ENCODE data around the gene EMILIN3. TPM values are rescaled to one million over a fixed set of nuclear protein-coding genes. Genes with fewer than 3 reads are reported as not detected.

Gene EMILIN3
- total and polyA plus RNA-seq, 10 donors, result 0.03 to 0.32 (median 0.07) TPM; not detected in 7

DNA sequence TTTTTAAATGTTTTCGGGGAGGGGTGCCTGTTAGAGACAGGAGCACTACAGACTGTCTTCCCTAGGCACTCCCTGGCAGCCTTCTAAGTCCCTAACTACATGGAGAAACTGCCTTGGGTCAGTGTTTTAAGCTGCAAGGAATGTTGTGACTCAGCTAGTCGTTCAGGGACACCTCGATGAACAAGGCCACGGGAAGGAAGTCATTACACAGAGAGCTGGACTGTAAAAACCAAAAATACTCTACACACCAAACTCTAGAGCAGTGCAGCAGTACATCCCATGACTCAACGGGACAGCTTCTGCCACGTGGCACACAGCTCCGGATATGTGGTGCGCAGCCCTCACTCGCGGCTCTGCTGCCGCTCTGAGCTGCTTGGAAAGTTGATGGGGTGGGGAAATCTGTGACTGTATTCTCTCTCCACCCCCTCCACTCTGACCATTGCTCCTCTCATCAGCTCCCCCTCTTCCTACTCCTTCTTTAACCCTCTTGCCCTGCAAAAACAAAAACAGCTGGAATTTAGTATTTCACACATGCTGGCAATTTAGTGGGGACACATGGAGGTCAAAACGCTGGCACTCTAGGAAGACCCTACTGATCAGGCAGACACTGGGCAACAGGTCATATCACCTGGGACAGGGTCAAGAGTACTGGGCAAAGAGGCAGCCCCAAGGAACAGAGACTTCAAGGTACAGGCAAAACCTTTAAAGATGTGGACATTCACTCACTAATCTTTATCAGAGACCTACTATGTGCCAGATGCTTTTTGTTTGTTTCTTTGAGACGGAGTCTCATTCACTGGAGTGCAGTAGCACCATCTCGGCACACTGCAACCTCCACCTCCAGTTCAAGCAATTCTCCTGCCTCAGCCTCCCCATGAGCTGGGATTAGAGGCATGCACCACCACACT is 36.9 kb downstream of the EMILIN3 start:
- TF ChIP-seq POLR2A (IDR thresholded peaks at IDR 0.05), result no peak
- peak; percentile 60 to 82 (median 79) for TF ChIP-seq POLR2AphosphoS5 (IDR thresholded peaks at IDR 0.05)
- peak; percentile 90 for DNase-seq
- H3K36me3 ChIP-seq, result no peaks in the 10 kb centered on the region
- peaks cover 10 to 21% (median 17%) of the 10 kb centered on the region in 6 donors for H3K4me1 ChIP-seq
- H3K27me3 ChIP-seq (replicated peaks in 1 of 7), result no peaks in the 10 kb centered on the region
- H3K4me3 ChIP-seq, result peak overlapping the region in 1 of 8 donors; percentile 20
- intact Hi-C loops (cut with DNase I; ENCODE audit: low total_unique reads), result loop anchor here (10.0 kb wide), 1 partner anchor 95 kb away; no protein-coding TSS in a partner anchor
- H3K27ac ChIP-seq, result peak overlapping the region; percentile 41 to 82 (median 68)
- WGBS, 5 donors, result 15 to 21% (median 20%) methylated on average over 14 of the region's 14 CpGs
- no peaks in the 10 kb centered on the region for H3K9me3 ChIP-seq

DNA sequence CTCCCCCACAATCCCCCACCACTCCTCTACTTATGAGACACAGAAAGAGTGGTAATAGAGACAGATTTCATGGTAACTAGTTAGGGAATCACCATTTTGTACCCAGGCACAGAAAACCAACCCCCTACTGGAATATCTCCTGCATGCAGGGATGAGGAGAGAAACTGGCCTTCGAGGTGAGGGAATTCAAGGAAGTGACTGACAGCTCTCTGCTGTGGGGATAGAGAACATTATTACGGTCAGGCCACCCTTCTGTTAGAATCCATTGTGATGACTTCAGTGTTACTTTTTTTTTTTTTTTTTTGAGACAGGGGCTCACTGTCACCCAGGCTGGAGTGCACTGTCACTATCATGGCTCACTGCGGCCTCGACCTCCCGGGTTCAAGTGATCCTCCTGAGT is 39.4 kb downstream of the EMILIN3 start:
- no peak for DNase-seq
- peaks cover 10 to 21% (median 17%) of the 10 kb centered on the region in 6 donors for H3K4me1 ChIP-seq
- no peaks in the 10 kb centered on the region for H3K27me3 ChIP-seq (replicated peaks in 1 of 7)
- H3K4me3 ChIP-seq, result no peak overlapping the region
- H3K9me3 ChIP-seq, result no peaks in the 10 kb centered on the region
- WGBS, 5 donors, result 86 to 95% (median 88%) methylated on average over 5 of the region's 5 CpGs
- H3K36me3 ChIP-seq, result no peaks in the 10 kb centered on the region
- no peak for TF ChIP-seq POLR2A (IDR thresholded peaks at IDR 0.05)
- TF ChIP-seq, protein P1, sequence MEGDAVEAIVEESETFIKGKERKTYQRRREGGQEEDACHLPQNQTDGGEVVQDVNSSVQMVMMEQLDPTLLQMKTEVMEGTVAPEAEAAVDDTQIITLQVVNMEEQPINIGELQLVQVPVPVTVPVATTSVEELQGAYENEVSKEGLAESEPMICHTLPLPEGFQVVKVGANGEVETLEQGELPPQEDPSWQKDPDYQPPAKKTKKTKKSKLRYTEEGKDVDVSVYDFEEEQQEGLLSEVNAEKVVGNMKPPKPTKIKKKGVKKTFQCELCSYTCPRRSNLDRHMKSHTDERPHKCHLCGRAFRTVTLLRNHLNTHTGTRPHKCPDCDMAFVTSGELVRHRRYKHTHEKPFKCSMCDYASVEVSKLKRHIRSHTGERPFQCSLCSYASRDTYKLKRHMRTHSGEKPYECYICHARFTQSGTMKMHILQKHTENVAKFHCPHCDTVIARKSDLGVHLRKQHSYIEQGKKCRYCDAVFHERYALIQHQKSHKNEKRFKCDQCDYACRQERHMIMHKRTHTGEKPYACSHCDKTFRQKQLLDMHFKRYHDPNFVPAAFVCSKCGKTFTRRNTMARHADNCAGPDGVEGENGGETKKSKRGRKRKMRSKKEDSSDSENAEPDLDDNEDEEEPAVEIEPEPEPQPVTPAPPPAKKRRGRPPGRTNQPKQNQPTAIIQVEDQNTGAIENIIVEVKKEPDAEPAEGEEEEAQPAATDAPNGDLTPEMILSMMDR (IDR thresholded peaks at IDR 0.05 in 8 of 11, conservative IDR thresholded peaks at IDR 0.05 in 3 of 11), result no peak
- no peak for TF ChIP-seq POLR2AphosphoS5 (IDR thresholded peaks at IDR 0.05)
- intact Hi-C loops (cut with DNase I; ENCODE audit: low total_unique reads), result no loop called here
- no peak overlapping the region for H3K27ac ChIP-seq

DNA sequence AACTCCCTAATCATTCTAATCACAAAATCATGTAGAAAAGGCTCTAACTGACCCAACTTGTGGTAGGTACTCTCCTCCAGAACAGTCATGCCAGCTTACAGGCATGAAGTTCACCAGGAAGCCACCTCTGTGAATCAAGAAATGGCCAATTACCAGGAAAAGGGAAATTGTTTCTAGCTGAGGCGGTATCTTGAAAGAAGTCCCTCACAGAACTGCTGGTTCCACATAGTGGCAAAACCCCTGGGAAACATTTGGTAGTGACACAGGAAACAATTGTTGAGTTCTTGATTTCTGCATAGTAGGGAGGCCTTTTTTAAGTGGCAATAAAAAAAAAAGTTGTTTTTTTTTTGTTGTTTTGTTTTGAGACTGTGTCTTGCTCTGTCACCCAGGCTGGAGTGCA is 45.6 kb downstream of the EMILIN3 start:
- no peak for TF ChIP-seq POLR2AphosphoS5 (IDR thresholded peaks at IDR 0.05)
- no peak for TF ChIP-seq POLR2A (IDR thresholded peaks at IDR 0.05)
- TF ChIP-seq, protein P1 (IDR thresholded peaks at IDR 0.05 in 8 of 11, conservative IDR thresholded peaks at IDR 0.05 in 3 of 11), result no peak
- peaks cover 8 to 19% (median 15%) of the 10 kb centered on the region in 6 donors for H3K4me1 ChIP-seq
- no peaks in the 10 kb centered on the region for H3K36me3 ChIP-seq
- 59 to 79% (median 74%) methylated on average over 1 of the region's 1 CpG for WGBS, 5 donors
- H3K4me3 ChIP-seq, result no peak overlapping the region
- DNase-seq, result no peak
- no peaks in the 10 kb centered on the region for H3K9me3 ChIP-seq
- intact Hi-C loops (cut with DNase I; ENCODE audit: low total_unique reads), result no loop called here
- H3K27ac ChIP-seq, result no peak overlapping the region
- no peaks in the 10 kb centered on the region for H3K27me3 ChIP-seq (replicated peaks in 1 of 7)

DNA sequence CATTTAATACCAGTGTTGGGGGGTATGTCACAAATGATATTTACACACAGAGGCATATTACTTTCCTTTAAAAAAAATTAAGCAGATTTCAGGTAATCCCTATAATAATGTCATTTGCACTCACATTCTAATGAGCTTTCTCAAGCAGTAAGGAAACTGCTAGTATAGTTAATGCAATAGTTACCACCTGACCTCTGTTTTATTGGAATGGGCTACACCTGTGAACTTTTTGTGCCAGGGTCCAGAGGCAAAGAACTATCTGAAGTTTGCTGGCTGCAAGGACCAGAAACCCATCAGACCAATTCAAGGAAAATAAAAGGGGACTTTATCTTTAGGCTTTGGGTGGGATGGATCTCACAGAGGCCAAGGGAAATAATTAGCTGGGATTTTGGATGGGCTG is 46.2 kb downstream of the EMILIN3 start:
- DNase-seq, result no peak
- no peaks in the 10 kb centered on the region for H3K9me3 ChIP-seq
- H3K4me3 ChIP-seq, result no peak overlapping the region
- H3K4me1 ChIP-seq, result peaks cover 10 to 24% (median 17%) of the 10 kb centered on the region in 6 donors
- H3K36me3 ChIP-seq, result no peaks in the 10 kb centered on the region
- intact Hi-C loops (cut with DNase I; ENCODE audit: low total_unique reads), result no loop called here
- no peaks in the 10 kb centered on the region for H3K27me3 ChIP-seq (replicated peaks in 1 of 7)
- H3K27ac ChIP-seq, result no peak overlapping the region
- TF ChIP-seq POLR2AphosphoS5 (IDR thresholded peaks at IDR 0.05) (no peak), POLR2A (IDR thresholded peaks at IDR 0.05) (no peak)
- TF ChIP-seq, protein P1 (IDR thresholded peaks at IDR 0.05 in 8 of 11, conservative IDR thresholded peaks at IDR 0.05 in 3 of 11), result no peak
